AG04449 (cell line): ENCODE data around the gene OLFM1.

ENCODE experiments used
- CTCF ChIA-PET: fragments of 350-600 bp; formaldehyde crosslinking; extraction: SDS; loops from one replicate; lab custom pipeline; 2021; ENCODE audit warnings: antibody characterized with exemption; lab: Yijun Ruan, JAX
- POLR2A ChIA-PET: fragments of 400-600, 350-600 bp; formaldehyde crosslinking; extraction: SDS; loops from one replicate; lab custom pipeline; 2020; ENCODE audit warnings: antibody characterized with exemption, inconsistent platforms; lab: Yijun Ruan, JAX
- DNase-seq: peaks from one replicate; pipeline ENCODE4 v3.0.0-alpha.2; 2010; ENCODE audit warnings: low read depth, low spot score
- H3K4me3 ChIP-seq: 2 replicates; pipeline ENCODE4 v1.5.1; 2011; ENCODE audit warnings: low read depth, mild to moderate bottlenecking, control low read depth, low read length
- TF ChIP-seq, protein P1 (sequence below): IDR thresholded peaks from one replicate; pipeline ENCODE4 v1.5.1; 2011; ENCODE audit warnings: mild to moderate bottlenecking, moderate library complexity, low read length, control low read depth, inconsistent platforms; ENCODE audit not compliant: insufficient read depth; ENCODE audit errors: missing control alignments

OLFM1 gene

DNA sequence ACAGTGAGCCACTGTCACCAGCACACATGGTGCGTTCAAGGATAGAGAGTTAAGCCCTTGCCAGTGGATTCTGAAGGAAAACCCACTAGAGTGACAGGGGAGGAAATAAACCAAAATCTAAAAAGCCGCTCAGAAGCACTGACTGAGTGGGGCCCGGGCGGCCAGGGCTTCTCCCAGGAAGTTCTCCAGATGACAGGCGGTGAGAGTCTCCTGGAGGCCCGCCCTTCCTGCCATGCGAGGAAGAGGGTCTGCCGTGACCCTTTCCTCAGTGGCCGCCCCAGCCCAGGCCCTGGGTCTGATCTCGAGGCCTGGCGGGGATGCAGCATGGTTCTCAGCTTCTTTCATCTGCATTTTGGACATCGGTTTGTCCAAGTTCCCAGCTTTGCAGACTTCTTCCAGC is 14.9 kb downstream of the OLFM1 start:
- ChIA-PET POLR2A (no interaction called here), CTCF (interaction anchor here (1.2 kb wide), 1 partner anchor 16 kb away, joined by 4 read pairs; no protein-coding TSS in a partner anchor)
- TF ChIP-seq, protein P1, sequence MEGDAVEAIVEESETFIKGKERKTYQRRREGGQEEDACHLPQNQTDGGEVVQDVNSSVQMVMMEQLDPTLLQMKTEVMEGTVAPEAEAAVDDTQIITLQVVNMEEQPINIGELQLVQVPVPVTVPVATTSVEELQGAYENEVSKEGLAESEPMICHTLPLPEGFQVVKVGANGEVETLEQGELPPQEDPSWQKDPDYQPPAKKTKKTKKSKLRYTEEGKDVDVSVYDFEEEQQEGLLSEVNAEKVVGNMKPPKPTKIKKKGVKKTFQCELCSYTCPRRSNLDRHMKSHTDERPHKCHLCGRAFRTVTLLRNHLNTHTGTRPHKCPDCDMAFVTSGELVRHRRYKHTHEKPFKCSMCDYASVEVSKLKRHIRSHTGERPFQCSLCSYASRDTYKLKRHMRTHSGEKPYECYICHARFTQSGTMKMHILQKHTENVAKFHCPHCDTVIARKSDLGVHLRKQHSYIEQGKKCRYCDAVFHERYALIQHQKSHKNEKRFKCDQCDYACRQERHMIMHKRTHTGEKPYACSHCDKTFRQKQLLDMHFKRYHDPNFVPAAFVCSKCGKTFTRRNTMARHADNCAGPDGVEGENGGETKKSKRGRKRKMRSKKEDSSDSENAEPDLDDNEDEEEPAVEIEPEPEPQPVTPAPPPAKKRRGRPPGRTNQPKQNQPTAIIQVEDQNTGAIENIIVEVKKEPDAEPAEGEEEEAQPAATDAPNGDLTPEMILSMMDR, result no peak
- H3K4me3 ChIP-seq, result no peak overlapping the region
- DNase-seq, result no peak

DNA sequence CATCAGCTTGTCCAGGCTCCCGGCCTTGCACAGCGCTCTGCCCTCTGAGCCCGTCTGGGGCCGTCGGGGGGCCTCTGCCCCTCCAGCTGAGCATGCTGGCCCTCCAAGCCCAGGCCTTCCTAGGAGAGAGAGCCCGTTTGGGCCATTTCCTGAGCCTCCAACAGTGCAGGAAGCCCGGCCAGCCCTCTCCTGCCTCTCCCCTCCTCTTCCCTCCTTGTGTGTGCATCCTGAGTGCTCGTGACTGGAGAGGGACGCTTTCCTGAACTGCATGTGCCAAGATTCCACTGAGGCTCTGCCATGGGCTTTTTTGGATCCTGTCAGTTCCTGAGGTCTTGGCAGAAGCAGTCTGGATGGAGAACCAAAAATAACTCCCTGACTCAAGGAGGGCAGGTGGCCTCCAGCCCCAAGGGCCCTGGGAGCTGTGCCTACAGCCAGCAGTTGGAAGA is 15.6 kb downstream of the OLFM1 start:
- ChIA-PET POLR2A (no interaction called here), CTCF (no interaction called here)
- no peak for DNase-seq
- TF ChIP-seq, protein P1, result no peak
- H3K4me3 ChIP-seq, result no peak overlapping the region

DNA sequence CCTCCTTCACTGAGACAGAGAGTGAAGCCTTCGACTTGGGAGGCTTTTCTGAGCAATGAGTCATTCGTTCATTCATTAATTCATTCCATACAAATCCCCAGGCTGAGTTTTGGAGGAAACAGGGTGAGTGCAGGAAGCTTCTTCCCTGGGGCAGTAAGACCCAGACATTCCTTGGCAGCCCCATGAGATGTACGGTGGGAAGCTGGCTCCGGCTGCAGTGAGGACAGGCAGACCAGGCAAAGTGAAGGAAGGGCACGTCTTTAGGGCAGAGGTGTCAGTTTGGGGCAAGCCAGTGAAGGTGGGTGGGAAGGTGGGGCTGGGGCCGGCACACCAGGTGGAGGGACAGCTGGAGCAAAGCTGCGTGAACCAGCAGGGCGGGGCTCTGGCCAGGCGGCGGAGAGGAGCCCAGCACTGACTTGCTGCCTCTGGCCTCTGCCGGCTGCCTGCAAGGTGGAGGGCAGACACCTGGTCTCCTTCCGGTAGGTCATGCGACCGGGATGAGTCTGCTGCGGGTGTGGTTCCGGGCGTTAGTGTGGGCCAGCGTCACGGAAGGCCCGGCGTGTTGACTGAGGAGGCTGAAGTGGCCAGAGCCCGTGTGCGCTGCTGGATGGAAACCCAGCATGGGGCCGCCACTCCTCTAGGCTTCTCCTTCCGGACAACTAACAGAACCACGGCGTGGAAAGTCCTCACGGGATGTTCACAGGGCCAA is 16.6 kb downstream of the OLFM1 start:
- POLR2A ChIA-PET, result no interaction called here
- TF ChIP-seq, protein P1, result no peak
- H3K4me3 ChIP-seq, result no peak overlapping the region
- CTCF ChIA-PET, result no interaction called here
- no peak for DNase-seq

DNA sequence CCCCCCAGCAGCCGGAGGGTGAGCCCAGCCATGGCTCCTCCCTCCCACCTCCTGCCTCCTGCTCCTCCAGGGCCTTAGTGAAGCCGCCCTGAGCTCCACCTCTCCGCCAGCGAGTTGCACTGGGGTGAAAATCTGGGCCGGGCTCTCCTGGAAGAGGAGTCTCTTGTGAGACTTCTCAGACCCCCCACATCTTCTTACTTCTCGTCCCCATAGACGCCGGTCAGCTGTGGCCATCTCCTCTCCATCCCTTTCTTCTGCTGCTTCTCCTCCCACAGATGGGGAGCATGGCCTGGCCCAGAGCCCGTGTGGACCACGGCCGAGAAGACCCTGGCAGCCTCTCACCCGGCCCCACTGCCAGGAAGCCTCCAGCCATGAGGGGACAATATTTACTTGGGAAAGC is 17.3 kb downstream of the OLFM1 start:
- ChIA-PET POLR2A (no interaction called here), CTCF (no interaction called here)
- H3K4me3 ChIP-seq, result no peak overlapping the region
- no peak for DNase-seq
- TF ChIP-seq, protein P1, result no peak

DNA sequence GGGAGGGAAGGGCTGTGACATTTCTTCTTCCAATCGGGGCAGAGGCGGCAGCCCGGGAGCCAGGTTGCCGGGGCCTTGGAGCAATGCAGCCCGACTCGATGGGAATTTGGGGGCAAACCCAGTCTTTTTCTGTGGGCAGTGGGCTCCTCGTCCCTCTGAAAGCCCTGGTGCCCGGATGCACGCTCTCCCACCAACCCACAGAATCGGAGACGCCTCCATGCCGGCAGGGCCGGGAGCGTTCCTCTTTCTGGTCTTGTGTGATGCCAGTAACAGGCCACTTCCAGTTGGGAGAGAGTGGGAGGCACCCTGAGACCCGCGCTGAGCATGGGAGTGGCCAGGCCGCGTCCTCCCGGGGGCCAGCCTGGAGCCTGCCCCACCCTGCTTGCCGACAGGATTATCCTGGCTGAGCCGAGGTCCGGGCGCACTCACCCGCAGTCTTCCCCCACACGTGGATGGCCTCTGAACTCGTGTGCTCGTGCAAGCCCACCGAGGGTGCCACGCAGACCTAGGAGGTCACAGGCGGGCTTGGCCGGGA is 17.8 kb downstream of the OLFM1 start:
- ChIA-PET POLR2A (no interaction called here), CTCF (no interaction called here)
- no peak for DNase-seq
- H3K4me3 ChIP-seq, result no peak overlapping the region
- TF ChIP-seq, protein P1, result no peak

DNA sequence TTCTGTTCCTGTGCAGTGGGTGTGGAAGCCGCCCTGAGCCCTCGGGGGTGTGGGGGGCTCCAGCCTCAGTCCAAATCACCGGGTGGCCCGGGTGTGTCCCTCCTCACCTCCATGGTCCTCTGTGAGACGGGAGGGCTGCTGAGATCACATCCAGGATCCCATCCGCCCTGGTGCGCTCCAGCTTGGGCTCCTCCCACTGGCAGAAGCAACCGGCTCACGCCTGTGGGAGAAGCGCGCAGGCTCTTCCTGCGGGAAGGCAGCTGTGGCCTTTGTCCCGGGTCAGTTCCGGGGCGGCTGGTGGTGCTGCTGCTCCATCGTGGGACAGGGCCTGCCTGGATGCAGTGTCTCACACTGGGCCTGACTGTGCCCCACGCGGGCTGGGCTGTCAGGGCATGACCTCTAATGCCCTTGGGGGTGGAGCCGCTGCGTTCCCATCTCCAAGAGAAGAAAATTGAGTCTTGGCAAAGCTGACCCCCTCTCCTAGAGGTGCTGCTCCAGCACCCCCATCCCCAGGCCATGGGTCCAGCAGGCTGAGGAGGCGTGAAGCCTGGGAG is 18.5 kb downstream of the OLFM1 start:
- POLR2A ChIA-PET, result no interaction called here
- CTCF ChIA-PET, result no interaction called here
- DNase-seq, result no peak
- TF ChIP-seq, protein P1, result no peak
- no peak overlapping the region for H3K4me3 ChIP-seq
